HCT116 (cell line): ENCODE measurements around the gene ELOVL5. TPM values are rescaled to one million over a fixed set of nuclear protein-coding genes. Genes with fewer than 3 reads are reported as not detected.

ENCODE experiments used
- ATAC-seq: fragments of 200-7000 bp; cut with Tn5 transposase; 2 replicates; pipeline ENCODE4 v1.9.1; 2020; ENCODE audit warnings: mild to moderate bottlenecking, moderate library complexity
- BruUV-seq: library from RNA; stranded (reverse); fragments of 400-500 nt; replicated peaks from 2 replicates; lab custom pipeline; 2021; lab: Mats Ljungman, UMichigan
- CTCF ChIA-PET: fragments of 300-600 bp; sonication (Branson Sonifier 250); formaldehyde crosslinking; loops from one replicate; lab custom pipeline; 2021; ENCODE audit warnings: antibody characterized with exemption; lab: Charles Lee
- POLR2A ChIA-PET: fragments of 300-600, 350-600 bp; sonication (Branson Sonifier 250); formaldehyde crosslinking; loops from one replicate; lab custom pipeline; 2021; ENCODE audit warnings: antibody characterized with exemption; lab: Charles Lee
- RAD21 ChIA-PET, 2 experiments: fragments of 300-600 bp; sonication (Branson Sonifier 250); formaldehyde crosslinking; loops; one replicate each; lab custom pipeline; 2023; ENCODE audit warnings: low total read pairs in 2 of 2; ENCODE audit not compliant: uncharacterized antibody in 2 of 2, unreplicated experiment in 2 of 2, low non-redundant PET in 1 of 2; lab: Charles Lee
- DNase-seq: peaks from one replicate; pipeline ENCODE4 v3.0.0-alpha.2; 2010; ENCODE audit warnings: low read depth, low spot score
- H2AFZ ChIP-seq: fragments of 200-600 bp; shearing (Covaris generic), sonication (generic); 2 replicates; pipeline ENCODE4 v1.6.1; 2017; ENCODE audit warnings: low read depth, mixed run types, mixed read lengths, antibody characterized with exemption, low read length; ENCODE audit not compliant: poor library complexity, severe bottlenecking
- H3K27ac ChIP-seq: 2 replicates; pipeline ENCODE4 v1.5.1; 2012; ENCODE audit warnings: low read depth, low read length
- H3K27me3 ChIP-seq: fragments of 200-600 bp; sonication (generic); 2 replicates; pipeline ENCODE4 v1.6.1; 2016; ENCODE audit warnings: mixed run types, low read length, mixed read lengths; ENCODE audit not compliant: insufficient read depth
- H3K36me3 ChIP-seq, 2 experiments: fragments of 200-500 bp in 1 of 2; fragments of 200-600 bp in 1 of 2; sonication (Bioruptor generic) in 1 of 2; sonication (generic) in 1 of 2; 2 replicates each; pipeline versions ENCODE4 v1.5.1 to v1.6.1; 2014 to 2016; ENCODE audit warnings: low read length in 2 of 2, inconsistent platforms in 1 of 2, mixed read lengths in 1 of 2, mixed run types in 1 of 2; ENCODE audit not compliant: insufficient read depth in 2 of 2, control insufficient read depth in 1 of 2
- H3K4me1 ChIP-seq, 2 experiments: fragments of 200-600 bp in 1 of 2; sonication (generic) in 1 of 2; 2 replicates each; pipeline versions ENCODE4 v1.5.1 to v1.6.1; 2012 to 2017; ENCODE audit warnings: low read length in 2 of 2, inconsistent platforms in 1 of 2, mild to moderate bottlenecking in 1 of 2, mixed read lengths in 1 of 2, mixed run types in 1 of 2, moderate library complexity in 1 of 2; ENCODE audit not compliant: insufficient read depth in 2 of 2, control insufficient read depth in 1 of 2
- H3K4me2 ChIP-seq: fragments of 200-600 bp; sonication (generic); 2 replicates; pipeline ENCODE4 v1.6.1; 2017; ENCODE audit warnings: mixed run types, low read length, mixed read lengths
- H3K4me3 ChIP-seq, 2 experiments: fragments of 200-600 bp in 1 of 2; sonication (generic) in 1 of 2; replicated peaks in 1 of 2; 2 replicates each; pipeline ENCODE4 v1.5.1; 2011 to 2016; ENCODE audit warnings: low read length in 2 of 2, control low read depth in 1 of 2, low read depth in 1 of 2, mild to moderate bottlenecking in 1 of 2, mixed read lengths in 1 of 2, mixed run types in 1 of 2
- H3K79me2 ChIP-seq: fragments of 200-600 bp; sonication (generic); 2 replicates; pipeline ENCODE4 v1.6.1; 2017; ENCODE audit warnings: mild to moderate bottlenecking, mixed run types, low read length, moderate library complexity, mixed read lengths; ENCODE audit not compliant: insufficient read depth
- H3K9ac ChIP-seq: fragments of 200-600 bp; sonication (generic); 2 replicates; pipeline ENCODE4 v1.6.1; 2016; ENCODE audit warnings: low read length, mixed read lengths
- H3K9me2 ChIP-seq: fragments of 200-600 bp; sonication (generic), shearing (Covaris generic); 2 replicates; pipeline ENCODE4 v1.6.1; 2017; ENCODE audit warnings: mixed run types, mild to moderate bottlenecking, moderate library complexity; ENCODE audit not compliant: insufficient read depth
- H3K9me3 ChIP-seq, 2 experiments: fragments of 200-500 bp in 1 of 2; fragments of 200-600 bp in 1 of 2; sonication (Bioruptor generic) in 1 of 2; sonication (generic) in 1 of 2; 2 replicates each; pipeline ENCODE4 v1.6.1; 2014 to 2017; ENCODE audit warnings: low read length in 2 of 2, mixed read lengths in 2 of 2, inconsistent platforms in 1 of 2, low read depth in 1 of 2, mild to moderate bottlenecking in 1 of 2, mixed run types in 1 of 2, moderate library complexity in 1 of 2; ENCODE audit not compliant: control insufficient read depth in 1 of 2, insufficient read depth in 1 of 2
- H4K20me1 ChIP-seq: fragments of 200-600 bp; sonication (generic), shearing (Covaris generic); 2 replicates; pipeline ENCODE4 v1.6.1; 2017; ENCODE audit warnings: mixed run types, mild to moderate bottlenecking, moderate library complexity; ENCODE audit not compliant: insufficient read depth
- ELF1 ChIP-seq: IDR thresholded peaks from 2 replicates; pipeline ENCODE4 v1.6.1; 2012; ENCODE audit warnings: low read depth, borderline replicate concordance
- EZH2 ChIP-seq: fragments of 200-600 bp; sonication (generic); IDR thresholded peaks from 2 replicates; pipeline ENCODE4 v1.6.1; 2017; ENCODE audit warnings: antibody characterized with exemption, mixed run types
- EZH2phosphoT487 ChIP-seq: fragments of 200-600 bp; IDR thresholded peaks from 2 replicates; pipeline ENCODE4 v1.6.1; 2018; ENCODE audit warnings: antibody characterized with exemption, borderline replicate concordance
- POLR2AphosphoS5 ChIP-seq: IDR thresholded peaks from 2 replicates; pipeline ENCODE4 v1.6.1; 2011; ENCODE audit warnings: mild to moderate bottlenecking, low read depth, low read length, moderate library complexity
- RAD21 ChIP-seq: IDR thresholded peaks from 2 replicates; pipeline ENCODE4 v1.6.1; 2012; ENCODE audit warnings: low read depth, mild to moderate bottlenecking
- SRF ChIP-seq: IDR thresholded peaks from 2 replicates; pipeline ENCODE4 v1.6.1; 2012; ENCODE audit warnings: low read depth
- TCF7L2 ChIP-seq: IDR thresholded peaks from 2 replicates; pipeline ENCODE4 v1.7.0; 2011; ENCODE audit warnings: borderline replicate concordance, inconsistent platforms; ENCODE audit not compliant: insufficient read depth, insufficient read length; ENCODE audit errors: extremely low read depth
- YY1 ChIP-seq: IDR thresholded peaks from 2 replicates; pipeline ENCODE4 v1.6.1; 2011; ENCODE audit warnings: low read length, low read depth, moderate library complexity, mild to moderate bottlenecking; ENCODE audit not compliant: insufficient replicate concordance; ENCODE audit errors: extremely low read depth
- ZFX ChIP-seq: fragments of 450-650 bp; IDR thresholded peaks from 2 replicates; pipeline ENCODE4 v1.6.1; 2017
- ZNF274 ChIP-seq: fragments of 200-500 bp; sonication (Bioruptor generic); IDR thresholded peaks from 2 replicates; pipeline ENCODE4 v1.6.1; 2014; ENCODE audit warnings: mild to moderate bottlenecking, low read depth, low read length, inconsistent platforms
- intact Hi-C: fragments of 100-400 bp; cut with micrococcal nuclease; formaldehyde crosslinking; loops from 2 replicates; pipeline ENCODE4 v1.10.0; 2022
- total RNA-seq: library from RNA; stranded (reverse); gene quantifications from one replicate; pipeline ENCODE4 v1.2.1, GENCODE V29; 2021; ENCODE audit not compliant: unreplicated experiment
- TF ChIP-seq, protein P1 (sequence below): IDR thresholded peaks from 2 replicates; pipeline ENCODE4 v1.6.1; 2012
- TF ChIP-seq, protein P2 (sequence below), 3 experiments: fragments of 200-600 bp in 1 of 3; sonication (generic) in 1 of 3; IDR thresholded peaks in 2 of 3; conservative IDR thresholded peaks in 1 of 3; 2 replicates each; pipeline ENCODE4 v1.5.1; 2012 to 2017; ENCODE audit warnings: low read depth in 2 of 3, low read length in 2 of 3, antibody characterized with exemption in 1 of 3, borderline replicate concordance in 1 of 3, control low read depth in 1 of 3, mild to moderate bottlenecking in 1 of 3, mixed read lengths in 1 of 3, mixed run types in 1 of 3, moderate library complexity in 1 of 3; ENCODE audit not compliant: insufficient read depth in 1 of 3

Gene ELOVL5
- total RNA-seq, 1 experiment from 2014 or later = 85.3 TPM

- ATAC-seq (no peak), DNase-seq (no peak)
- Histone ChIP-seq H4K20me1 (0 out of 2 replicates have a peak, but pooled peaks cover 4% of the 10 kb centered on the region), H3K9me2 (no peaks in the 10 kb centered on the region), H3K79me2 (peaks cover 97% of the 10 kb centered on the region), H3K36me3 (no peaks in the 10 kb centered on the region), H3K9ac (no peak overlapping the region), H3K27ac (no peak overlapping the region), H3K4me2 (no peak overlapping the region), H3K27me3 (no peaks in the 10 kb centered on the region), H3K4me1 (peaks cover 0 to 6% of the 10 kb centered on the region in 2 experiments; a peak in 1 of 4 replicates), H3K4me3 (no peak overlapping the region), H3K9me3 (no peaks in the 10 kb centered on the region), H2AFZ (no peak overlapping the region)
- intact Hi-C loops = no loop called here
- BruUV-seq = no TSS peak
- CTCF ChIA-PET = no interaction called here
- RAD21 ChIA-PET = no interaction called here
- TF ChIP-seq TCF7L2 (no peak), ZFX (no peak), RAD21 (no peak), POLR2AphosphoS5 (no peak), ELF1 (no peak), YY1 (no peak), EZH2phosphoT487 (no peak), EZH2 (no peak), SRF (no peak), ZNF274 (no peak)
- TF ChIP-seq, protein P1, sequence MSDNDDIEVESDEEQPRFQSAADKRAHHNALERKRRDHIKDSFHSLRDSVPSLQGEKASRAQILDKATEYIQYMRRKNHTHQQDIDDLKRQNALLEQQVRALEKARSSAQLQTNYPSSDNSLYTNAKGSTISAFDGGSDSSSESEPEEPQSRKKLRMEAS = no peak
- TF ChIP-seq, protein P2, sequence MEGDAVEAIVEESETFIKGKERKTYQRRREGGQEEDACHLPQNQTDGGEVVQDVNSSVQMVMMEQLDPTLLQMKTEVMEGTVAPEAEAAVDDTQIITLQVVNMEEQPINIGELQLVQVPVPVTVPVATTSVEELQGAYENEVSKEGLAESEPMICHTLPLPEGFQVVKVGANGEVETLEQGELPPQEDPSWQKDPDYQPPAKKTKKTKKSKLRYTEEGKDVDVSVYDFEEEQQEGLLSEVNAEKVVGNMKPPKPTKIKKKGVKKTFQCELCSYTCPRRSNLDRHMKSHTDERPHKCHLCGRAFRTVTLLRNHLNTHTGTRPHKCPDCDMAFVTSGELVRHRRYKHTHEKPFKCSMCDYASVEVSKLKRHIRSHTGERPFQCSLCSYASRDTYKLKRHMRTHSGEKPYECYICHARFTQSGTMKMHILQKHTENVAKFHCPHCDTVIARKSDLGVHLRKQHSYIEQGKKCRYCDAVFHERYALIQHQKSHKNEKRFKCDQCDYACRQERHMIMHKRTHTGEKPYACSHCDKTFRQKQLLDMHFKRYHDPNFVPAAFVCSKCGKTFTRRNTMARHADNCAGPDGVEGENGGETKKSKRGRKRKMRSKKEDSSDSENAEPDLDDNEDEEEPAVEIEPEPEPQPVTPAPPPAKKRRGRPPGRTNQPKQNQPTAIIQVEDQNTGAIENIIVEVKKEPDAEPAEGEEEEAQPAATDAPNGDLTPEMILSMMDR (IDR thresholded peaks at IDR 0.05 in 2 of 3, conservative IDR thresholded peaks at IDR 0.05 in 1 of 3; ENCODE audit: borderline replicate concordance in 1 of 3, insufficient read depth in 1 of 3, low read depth in 2 of 3, low read length in 2 of 3) = no peak
- POLR2A ChIA-PET = interaction anchor here (1.4 kb wide), 1 partner anchor 20 kb away, joined by 3 read pairs; no protein-coding TSS in a partner anchor
Observed at GRCh38 chr6:53338304-53338703, 10.4 kb downstream of the ELOVL5 start.
